ENCODE data around the gene TMEM184B. TPM values are rescaled to one million over a fixed set of nuclear protein-coding genes. Genes with fewer than 3 reads are reported as not detected.

TMEM184B gene
- total RNA-seq, 1 donor from 2014 or later = 88.0 TPM

DNA sequence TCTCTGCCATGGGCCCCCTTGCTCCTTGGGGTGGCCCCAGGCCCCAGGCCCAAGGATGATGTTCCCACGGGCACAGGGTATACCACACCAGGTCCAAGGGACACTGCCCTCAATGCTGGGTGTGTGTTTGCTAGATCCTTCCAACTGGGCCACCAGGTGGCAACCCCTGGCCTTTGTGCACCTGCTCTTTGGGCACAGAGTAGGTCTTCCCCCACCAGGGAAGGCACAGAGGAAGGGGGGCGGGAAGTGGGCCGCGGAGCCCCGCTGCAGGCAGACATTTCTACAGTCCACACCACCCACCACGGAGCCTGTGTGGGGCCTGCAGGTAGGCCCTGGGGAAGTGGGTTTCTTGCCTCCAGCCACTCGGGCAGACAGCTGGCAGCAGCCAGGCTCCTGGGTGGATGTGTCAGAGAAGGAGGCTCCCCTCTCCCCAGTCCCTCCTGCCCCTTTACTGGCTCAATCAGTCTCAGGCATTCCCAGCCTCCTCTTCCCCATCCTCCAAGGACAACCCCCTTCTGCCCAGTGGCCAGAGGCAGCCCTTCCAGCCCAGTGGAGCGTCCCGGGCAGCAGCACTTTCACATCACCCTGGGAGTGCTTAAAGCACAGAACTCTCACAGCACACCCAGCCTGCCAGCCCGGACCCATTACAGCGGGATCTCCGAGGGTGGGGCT lies 49.4 kb downstream of the TMEM184B start:
- Mint-ChIP-seq H3K4me1 (ENCODE audit: unreplicated experiment) (peaks cover 35% of the 10 kb centered on the region), H3K27ac (ENCODE audit: unreplicated experiment) (no peak overlapping the region), H3K9me3 (ENCODE audit: unreplicated experiment) (no peaks in the 10 kb centered on the region), H3K27me3 (ENCODE audit: unreplicated experiment) (no peaks in the 10 kb centered on the region), H3K4me3 (ENCODE audit: unreplicated experiment) (no peak overlapping the region), H3K36me3 (ENCODE audit: unreplicated experiment) (peaks cover 13% of the 10 kb centered on the region)
- TF ChIP-seq, protein P1, sequence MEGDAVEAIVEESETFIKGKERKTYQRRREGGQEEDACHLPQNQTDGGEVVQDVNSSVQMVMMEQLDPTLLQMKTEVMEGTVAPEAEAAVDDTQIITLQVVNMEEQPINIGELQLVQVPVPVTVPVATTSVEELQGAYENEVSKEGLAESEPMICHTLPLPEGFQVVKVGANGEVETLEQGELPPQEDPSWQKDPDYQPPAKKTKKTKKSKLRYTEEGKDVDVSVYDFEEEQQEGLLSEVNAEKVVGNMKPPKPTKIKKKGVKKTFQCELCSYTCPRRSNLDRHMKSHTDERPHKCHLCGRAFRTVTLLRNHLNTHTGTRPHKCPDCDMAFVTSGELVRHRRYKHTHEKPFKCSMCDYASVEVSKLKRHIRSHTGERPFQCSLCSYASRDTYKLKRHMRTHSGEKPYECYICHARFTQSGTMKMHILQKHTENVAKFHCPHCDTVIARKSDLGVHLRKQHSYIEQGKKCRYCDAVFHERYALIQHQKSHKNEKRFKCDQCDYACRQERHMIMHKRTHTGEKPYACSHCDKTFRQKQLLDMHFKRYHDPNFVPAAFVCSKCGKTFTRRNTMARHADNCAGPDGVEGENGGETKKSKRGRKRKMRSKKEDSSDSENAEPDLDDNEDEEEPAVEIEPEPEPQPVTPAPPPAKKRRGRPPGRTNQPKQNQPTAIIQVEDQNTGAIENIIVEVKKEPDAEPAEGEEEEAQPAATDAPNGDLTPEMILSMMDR (IDR thresholded peaks at IDR 0.05) = no peak
- no peak for DNase-seq (ENCODE audit: extremely low spot score, unreplicated experiment)

DNA sequence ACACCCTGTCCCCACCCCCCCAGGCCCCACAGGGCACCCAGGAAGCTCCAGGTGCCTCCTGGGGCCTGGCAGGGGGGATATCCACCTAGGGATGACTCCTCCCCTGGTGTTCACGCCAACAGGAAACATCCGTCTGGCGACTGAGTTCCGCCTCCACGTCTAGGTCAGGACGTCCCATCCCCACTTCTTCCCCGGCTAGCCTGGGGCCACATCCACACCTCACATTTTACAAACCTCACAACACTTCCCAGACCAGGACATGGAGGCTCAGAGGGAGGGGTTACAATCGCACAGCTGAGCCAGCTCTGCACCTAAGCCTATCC lies 50.1 kb downstream of the TMEM184B start:
- DNase-seq (ENCODE audit: extremely low spot score, unreplicated experiment) = no peak
- Mint-ChIP-seq H3K36me3 (ENCODE audit: unreplicated experiment) (peaks cover 13% of the 10 kb centered on the region), H3K9me3 (ENCODE audit: unreplicated experiment) (no peaks in the 10 kb centered on the region), H3K4me1 (ENCODE audit: unreplicated experiment) (peaks cover 42% of the 10 kb centered on the region), H3K27me3 (ENCODE audit: unreplicated experiment) (no peaks in the 10 kb centered on the region), H3K4me3 (ENCODE audit: unreplicated experiment) (no peak overlapping the region), H3K27ac (ENCODE audit: unreplicated experiment) (no peak overlapping the region)
- TF ChIP-seq, protein P1 (IDR thresholded peaks at IDR 0.05) = no peak

DNA sequence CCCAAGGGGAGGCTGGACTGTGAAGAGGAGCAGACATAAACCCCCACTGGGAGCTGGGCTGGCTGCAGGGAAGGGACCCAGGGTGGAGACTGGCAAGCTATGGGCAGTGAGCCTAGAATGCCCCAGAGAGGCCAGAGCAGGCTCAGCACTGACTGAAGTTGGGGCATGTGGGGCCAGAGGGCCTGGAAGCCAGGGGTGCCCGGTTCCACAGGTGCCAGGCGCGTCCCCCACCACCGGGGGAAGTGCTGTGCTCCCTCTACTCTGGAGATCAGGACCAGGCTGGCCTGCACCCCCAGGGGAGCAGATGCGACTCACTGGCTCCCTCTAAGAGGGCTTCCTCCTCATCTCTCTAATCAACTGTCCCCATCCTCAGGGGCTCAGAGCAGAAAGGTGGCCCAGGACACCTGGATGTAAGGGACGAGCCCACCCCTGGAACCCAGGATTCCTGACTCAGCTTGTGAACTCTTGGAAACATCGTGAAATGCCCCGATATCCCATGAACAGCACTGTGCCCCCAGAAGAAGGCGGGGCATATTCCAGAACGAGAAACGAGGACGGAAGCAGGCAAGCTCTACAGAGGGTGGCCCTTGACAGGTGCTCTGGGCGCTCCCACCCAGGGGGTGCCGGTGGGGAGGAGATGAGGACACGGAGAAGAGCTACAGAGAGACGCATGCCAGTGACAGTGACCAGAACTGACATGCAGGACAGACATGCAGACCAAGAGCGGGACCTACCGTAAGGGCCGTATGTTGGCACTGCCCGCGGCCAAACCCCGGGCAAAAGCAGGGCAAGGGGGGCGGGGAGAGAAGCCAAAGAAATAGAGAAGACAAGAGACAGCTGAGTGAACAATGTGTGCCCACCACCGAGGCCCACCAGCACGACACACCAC lies 50.7 kb downstream of the TMEM184B start:
- TF ChIP-seq, protein P1 (IDR thresholded peaks at IDR 0.05) = no peak
- H3K27me3 Mint-ChIP-seq (ENCODE audit: unreplicated experiment) = no peaks in the 10 kb centered on the region
- H3K27ac Mint-ChIP-seq (ENCODE audit: unreplicated experiment) = no peak overlapping the region
- peaks cover 13% of the 10 kb centered on the region for H3K36me3 Mint-ChIP-seq (ENCODE audit: unreplicated experiment)
- H3K9me3 Mint-ChIP-seq (ENCODE audit: unreplicated experiment) = no peaks in the 10 kb centered on the region
- H3K4me1 Mint-ChIP-seq (ENCODE audit: unreplicated experiment) = peaks cover 46% of the 10 kb centered on the region
- no peak for DNase-seq (ENCODE audit: extremely low spot score, unreplicated experiment)
- H3K4me3 Mint-ChIP-seq (ENCODE audit: unreplicated experiment) = no peak overlapping the region

DNA sequence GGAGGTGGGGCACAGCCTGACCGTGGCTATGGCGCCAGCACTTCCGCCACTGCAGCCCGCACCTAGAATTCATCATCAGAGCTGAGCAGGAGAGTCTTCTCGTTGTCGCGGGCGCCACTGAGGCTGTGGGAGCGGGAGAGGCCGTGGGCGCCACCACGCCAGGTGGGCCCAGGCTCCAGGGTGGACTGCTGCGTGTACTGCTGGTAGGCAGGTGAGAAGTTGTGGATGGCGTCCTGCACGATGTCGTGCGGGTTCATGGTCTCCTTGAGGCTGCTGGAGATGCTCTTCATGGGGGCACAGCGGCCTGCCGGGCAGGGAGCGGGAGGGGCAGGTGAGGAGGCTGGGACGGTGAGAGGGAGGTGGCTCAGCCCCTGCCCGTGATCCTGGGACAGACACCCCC lies 51.4 kb downstream of the TMEM184B start:
- Mint-ChIP-seq H3K27ac (ENCODE audit: unreplicated experiment) (peak overlapping the region; percentile 12), H3K4me1 (ENCODE audit: unreplicated experiment) (peaks cover 48% of the 10 kb centered on the region), H3K36me3 (ENCODE audit: unreplicated experiment) (peaks cover 16% of the 10 kb centered on the region)

More for the DNA sequence above, 51.4 kb downstream of the TMEM184B start:
- TF ChIP-seq, protein P1 (IDR thresholded peaks at IDR 0.05) = no peak
- Mint-ChIP-seq H3K27me3 (ENCODE audit: unreplicated experiment) (no peaks in the 10 kb centered on the region), H3K4me3 (ENCODE audit: unreplicated experiment) (no peak overlapping the region), H3K9me3 (ENCODE audit: unreplicated experiment) (no peaks in the 10 kb centered on the region)
- DNase-seq (ENCODE audit: extremely low spot score, unreplicated experiment) = no peak

Measured in osteocyte (in vitro differentiated cells).